ENCODE measurements around the gene A1CF. TPM values are rescaled to one million over a fixed set of nuclear protein-coding genes. Genes with fewer than 3 reads are reported as not detected.
A peak's percentile ranks its signal among the peaks of the same experiment; 100 is the strongest.
"Not testable (repeated sequence)": the region's sequence is repeated elsewhere in the genome, so short reads cannot be mapped to it uniquely, and the experiment has no call there.

Gene A1CF
- total RNA-seq, 1 experiment from 2014 or later: not detected

GRCh38 chr10:50794490-50794889 lies 90.9 kb downstream of the A1CF start:
- BruUV-seq (replicated peaks): no TSS peak

DNA sequence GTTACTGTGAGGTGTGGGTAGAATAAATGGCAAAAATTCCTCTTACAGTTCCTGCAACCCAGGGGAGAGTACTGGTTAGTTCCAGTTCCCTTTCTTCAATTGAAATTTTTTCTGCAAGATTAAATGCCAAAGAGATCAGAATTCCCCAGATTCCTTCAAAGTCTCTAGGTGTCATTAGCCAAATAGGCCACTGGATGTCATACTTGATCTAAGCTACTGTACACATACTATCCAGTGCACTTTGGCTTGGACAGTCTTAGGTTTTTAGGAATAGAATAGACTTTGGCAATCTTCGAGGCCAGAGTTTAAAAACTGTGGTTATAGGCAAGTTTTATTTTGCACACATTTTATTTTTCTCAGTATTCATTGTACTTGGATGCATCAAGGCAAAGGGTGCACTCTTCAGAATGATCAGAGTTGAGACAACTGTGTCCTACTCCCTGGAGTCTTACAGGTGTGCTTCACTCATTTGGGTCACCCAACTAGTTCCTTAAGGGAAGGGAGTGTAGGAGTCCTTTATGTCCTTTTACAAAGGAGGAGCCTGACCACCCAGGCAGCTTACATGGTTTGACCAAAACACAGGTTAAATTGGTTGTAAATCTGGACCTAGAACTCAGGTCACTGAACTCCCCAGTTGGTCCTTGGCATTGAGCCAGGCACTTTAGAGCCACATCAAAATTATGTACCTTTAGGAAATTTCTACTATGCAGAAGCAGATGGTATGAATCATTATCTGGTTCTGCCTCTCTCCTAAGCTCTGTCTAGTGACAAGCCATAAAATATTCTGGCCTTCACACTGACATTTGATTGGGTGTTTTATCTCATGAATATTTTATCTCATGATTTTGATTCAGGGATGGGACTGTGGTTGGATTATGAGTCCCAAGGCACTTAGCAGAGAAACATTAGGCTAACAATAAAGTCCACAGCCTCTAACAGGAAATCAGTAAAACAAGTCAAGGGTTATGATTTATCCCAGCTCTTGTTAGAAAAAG lies 96.2 kb downstream of the A1CF start:
- Histone ChIP-seq H3K4me1 (replicated peaks; ENCODE audit: insufficient read depth) (no peaks in the 10 kb centered on the region), H3K4me3 (no peak overlapping the region), H3K36me3 (ENCODE audit: low read depth) (no peaks in the 10 kb centered on the region), H3K79me2 (ENCODE audit: low read depth) (no peaks in the 10 kb centered on the region), H2AFZ (no peak overlapping the region), H4K20me1 (ENCODE audit: insufficient read depth) (no peaks in the 10 kb centered on the region), H3F3A (ENCODE audit: insufficient read depth, low read depth) (no peaks in the 10 kb centered on the region), H3K27ac (no peak overlapping the region), H3K9me3 (ENCODE audit: insufficient read depth, low read depth) (no peaks in the 10 kb centered on the region), H3K4me2 (no peak overlapping the region), H3K27me3 (ENCODE audit: insufficient read depth, low read depth) (no peaks in the 10 kb centered on the region), H3K9me2 (ENCODE audit: insufficient read depth) (no peaks in the 10 kb centered on the region)
- DNase-seq: peak in 1 of 2 experiments; percentile 47
- POLR2A ChIA-PET (ENCODE audit: unreplicated experiment): no interaction called here
- intact Hi-C loops (cut with micrococcal nuclease; ENCODE audit: unreplicated experiment): no loop called here
- TF ChIP-seq, protein P1, sequence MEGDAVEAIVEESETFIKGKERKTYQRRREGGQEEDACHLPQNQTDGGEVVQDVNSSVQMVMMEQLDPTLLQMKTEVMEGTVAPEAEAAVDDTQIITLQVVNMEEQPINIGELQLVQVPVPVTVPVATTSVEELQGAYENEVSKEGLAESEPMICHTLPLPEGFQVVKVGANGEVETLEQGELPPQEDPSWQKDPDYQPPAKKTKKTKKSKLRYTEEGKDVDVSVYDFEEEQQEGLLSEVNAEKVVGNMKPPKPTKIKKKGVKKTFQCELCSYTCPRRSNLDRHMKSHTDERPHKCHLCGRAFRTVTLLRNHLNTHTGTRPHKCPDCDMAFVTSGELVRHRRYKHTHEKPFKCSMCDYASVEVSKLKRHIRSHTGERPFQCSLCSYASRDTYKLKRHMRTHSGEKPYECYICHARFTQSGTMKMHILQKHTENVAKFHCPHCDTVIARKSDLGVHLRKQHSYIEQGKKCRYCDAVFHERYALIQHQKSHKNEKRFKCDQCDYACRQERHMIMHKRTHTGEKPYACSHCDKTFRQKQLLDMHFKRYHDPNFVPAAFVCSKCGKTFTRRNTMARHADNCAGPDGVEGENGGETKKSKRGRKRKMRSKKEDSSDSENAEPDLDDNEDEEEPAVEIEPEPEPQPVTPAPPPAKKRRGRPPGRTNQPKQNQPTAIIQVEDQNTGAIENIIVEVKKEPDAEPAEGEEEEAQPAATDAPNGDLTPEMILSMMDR (conservative IDR thresholded peaks at IDR 0.05): peak; percentile 76
- no peak for TF ChIP-seq EZH2 (IDR thresholded peaks at IDR 0.05; ENCODE audit: low read depth)
- CTCF ChIA-PET: no interaction called here
- BruUV-seq (replicated peaks): no TSS peak

More at GRCh38 chr10:50794490-50794889, 90.9 kb downstream of the A1CF start:
- H3K79me2 ChIP-seq (ENCODE audit: low read depth): no peaks in the 10 kb centered on the region
- no peaks in the 10 kb centered on the region for H3K9me3 ChIP-seq (ENCODE audit: insufficient read depth, low read depth)
- TF ChIP-seq EZH2 (IDR thresholded peaks at IDR 0.05; ENCODE audit: low read depth): no peak
- TF ChIP-seq, protein P1 (conservative IDR thresholded peaks at IDR 0.05): no peak
- no peak for DNase-seq
- no peak overlapping the region for H3K27ac ChIP-seq
- no peak overlapping the region for H3K4me2 ChIP-seq
- intact Hi-C loops (cut with micrococcal nuclease; ENCODE audit: unreplicated experiment): no loop called here
- no peaks in the 10 kb centered on the region for H4K20me1 ChIP-seq (ENCODE audit: insufficient read depth)
- CTCF ChIA-PET: no interaction called here
- no peaks in the 10 kb centered on the region for H3K4me1 ChIP-seq (replicated peaks; ENCODE audit: insufficient read depth)
- no peaks in the 10 kb centered on the region for H3K36me3 ChIP-seq (ENCODE audit: low read depth)
- no peak overlapping the region for H3K4me3 ChIP-seq
- no peaks in the 10 kb centered on the region for H3K9me2 ChIP-seq (ENCODE audit: insufficient read depth)
- POLR2A ChIA-PET (ENCODE audit: unreplicated experiment): no interaction called here
- H3F3A ChIP-seq (ENCODE audit: insufficient read depth, low read depth): no peaks in the 10 kb centered on the region
- H3K27me3 ChIP-seq (ENCODE audit: insufficient read depth, low read depth): no peaks in the 10 kb centered on the region
- H2AFZ ChIP-seq: no peak overlapping the region

- BruUV-seq (replicated peaks); H3K4me3 ChIP-seq; intact Hi-C loops (cut with micrococcal nuclease; ENCODE audit: unreplicated experiment); H3K36me3 ChIP-seq (ENCODE audit: low read depth); H3K4me2 ChIP-seq; H3K9me2 ChIP-seq (ENCODE audit: insufficient read depth); H3K27me3 ChIP-seq (ENCODE audit: insufficient read depth, low read depth); H3K79me2 ChIP-seq (ENCODE audit: low read depth); POLR2A ChIA-PET (ENCODE audit: unreplicated experiment); H3K27ac ChIP-seq; H3F3A ChIP-seq (ENCODE audit: insufficient read depth, low read depth); H4K20me1 ChIP-seq (ENCODE audit: insufficient read depth); H3K9me3 ChIP-seq (ENCODE audit: insufficient read depth, low read depth); H3K4me1 ChIP-seq (replicated peaks; ENCODE audit: insufficient read depth); H2AFZ ChIP-seq; DNase-seq: not testable (repeated sequence)
- CTCF ChIA-PET: interaction anchor here (0.6 kb wide), 1 partner anchor 371 kb away, joined by 6 read pairs; no protein-coding TSS in a partner anchor
These were observed 97.5 kb downstream of the A1CF start for GRCh38 chr10:50787962-50788361.

DNA sequence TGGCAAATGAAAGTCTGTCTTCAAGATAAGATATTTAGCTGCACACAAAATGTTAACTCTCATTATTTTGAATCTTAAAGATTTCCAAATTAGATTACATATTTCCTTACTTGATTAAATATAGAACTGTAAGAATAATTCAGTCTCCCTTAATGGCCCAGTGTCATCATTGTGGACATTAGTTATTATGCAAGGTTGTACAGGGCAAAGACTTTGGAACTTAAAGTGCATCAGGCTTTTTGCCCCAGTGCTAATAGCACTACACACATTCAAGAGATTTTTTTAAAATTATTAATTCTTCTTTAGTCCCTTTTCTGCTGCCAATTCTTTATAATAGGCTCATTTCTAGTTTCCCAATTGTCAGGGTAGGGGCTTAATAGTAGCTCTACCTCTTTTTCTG lies 103.4 kb downstream of the A1CF start:
- POLR2A ChIA-PET (ENCODE audit: unreplicated experiment); H3K9me3 ChIP-seq (ENCODE audit: insufficient read depth, low read depth); H4K20me1 ChIP-seq (ENCODE audit: insufficient read depth); H3K9me2 ChIP-seq (ENCODE audit: insufficient read depth); H3K27ac ChIP-seq; BruUV-seq (replicated peaks); H2AFZ ChIP-seq; H3K4me2 ChIP-seq; intact Hi-C loops (cut with micrococcal nuclease; ENCODE audit: unreplicated experiment); DNase-seq; H3K4me1 ChIP-seq (replicated peaks; ENCODE audit: insufficient read depth); H3K36me3 ChIP-seq (ENCODE audit: low read depth); H3K27me3 ChIP-seq (ENCODE audit: insufficient read depth, low read depth); CTCF ChIA-PET; H3K4me3 ChIP-seq; H3F3A ChIP-seq (ENCODE audit: insufficient read depth, low read depth); H3K79me2 ChIP-seq (ENCODE audit: low read depth): not testable (repeated sequence)

DNA sequence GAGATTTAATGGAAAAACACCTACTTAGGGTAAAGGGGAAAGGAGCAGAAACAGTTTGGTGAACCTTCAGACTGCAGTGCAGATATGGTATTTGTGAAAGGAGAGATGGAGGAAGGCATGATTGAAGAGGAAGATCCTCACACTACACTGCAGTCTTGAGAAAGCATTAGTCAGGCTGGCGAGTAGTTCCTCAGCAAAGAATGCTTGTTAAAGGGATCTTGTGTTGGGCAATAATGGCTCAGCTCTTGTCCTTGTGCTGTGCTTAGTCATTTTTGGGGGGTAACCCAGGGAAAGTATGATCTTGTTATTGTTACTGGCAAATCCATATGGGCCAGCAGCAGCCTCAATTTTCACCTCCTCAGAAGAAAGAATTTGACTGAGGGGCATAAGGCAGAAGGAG lies 105.4 kb downstream of the A1CF start:
- H3K9me2 ChIP-seq (ENCODE audit: insufficient read depth); POLR2A ChIA-PET (ENCODE audit: unreplicated experiment); H3K27ac ChIP-seq; H4K20me1 ChIP-seq (ENCODE audit: insufficient read depth); H3K4me2 ChIP-seq; H3F3A ChIP-seq (ENCODE audit: insufficient read depth, low read depth); H3K4me3 ChIP-seq; H3K27me3 ChIP-seq (ENCODE audit: insufficient read depth, low read depth); H3K79me2 ChIP-seq (ENCODE audit: low read depth); H3K36me3 ChIP-seq (ENCODE audit: low read depth); H3K4me1 ChIP-seq (replicated peaks; ENCODE audit: insufficient read depth); DNase-seq; H2AFZ ChIP-seq; CTCF ChIA-PET; intact Hi-C loops (cut with micrococcal nuclease; ENCODE audit: unreplicated experiment); BruUV-seq (replicated peaks); H3K9me3 ChIP-seq (ENCODE audit: insufficient read depth, low read depth): not testable (repeated sequence)

DNA sequence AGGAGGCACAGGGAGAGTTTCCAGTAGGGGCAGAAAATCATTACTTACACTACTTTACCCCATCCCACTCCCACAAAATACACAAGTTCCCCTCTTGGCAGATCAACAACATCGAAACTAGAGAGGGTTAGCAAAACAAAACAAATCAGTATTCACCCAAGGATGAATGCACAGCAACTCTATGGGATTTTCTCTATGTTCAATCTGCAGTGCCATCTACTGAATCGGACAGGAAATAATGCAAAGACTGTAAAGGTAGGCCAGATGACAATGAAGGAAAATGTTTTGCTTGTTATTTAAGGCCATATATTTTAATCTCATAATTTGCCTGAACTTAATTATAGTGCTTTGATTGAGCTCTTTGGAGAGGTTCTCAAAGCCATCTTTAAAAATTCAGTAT lies 110.6 kb downstream of the A1CF start:
- H3K36me3 ChIP-seq (ENCODE audit: low read depth); intact Hi-C loops (cut with micrococcal nuclease; ENCODE audit: unreplicated experiment); DNase-seq; POLR2A ChIA-PET (ENCODE audit: unreplicated experiment); H3K79me2 ChIP-seq (ENCODE audit: low read depth); H4K20me1 ChIP-seq (ENCODE audit: insufficient read depth); H3K4me1 ChIP-seq (replicated peaks; ENCODE audit: insufficient read depth); H3K27ac ChIP-seq; CTCF ChIA-PET; BruUV-seq (replicated peaks); H3K9me3 ChIP-seq (ENCODE audit: insufficient read depth, low read depth); H3K27me3 ChIP-seq (ENCODE audit: insufficient read depth, low read depth); H2AFZ ChIP-seq; H3K4me2 ChIP-seq; H3K4me3 ChIP-seq; H3F3A ChIP-seq (ENCODE audit: insufficient read depth, low read depth); H3K9me2 ChIP-seq (ENCODE audit: insufficient read depth): not testable (repeated sequence)
